ENCODE data around the gene TSPO. TPM values are rescaled to one million over a fixed set of nuclear protein-coding genes. Genes with fewer than 3 reads are reported as not detected.

TSPO gene
- total and polyA plus RNA-seq, 2 of the 13 experiments (the other 11 are each of a cell fraction or from before 2014, with no cell fraction given): 0.46 to 1.4 TPM

GRCh38 chr22:43142880-43143562, 8.3 kb upstream of the TSPO start, which contains the start of gene MCAT (continued):
- TF ChIP-seq HNRNPK (IDR thresholded peaks at IDR 0.05; ENCODE audit: low read depth, low read length, poor library complexity, severe bottlenecking) (no peak), REPIN1 (CRISPR knock-in tag; IDR thresholded peaks at IDR 0.05; ENCODE audit: borderline replicate concordance, low read depth) (peak; percentile 74), ZFP36L2 (CRISPR knock-in tag; IDR thresholded peaks at IDR 0.05) (no peak), ZNF234 (CRISPR knock-in tag; conservative IDR thresholded peaks at IDR 0.05) (no peak), ZNF703 (CRISPR knock-in tag; IDR thresholded peaks at IDR 0.05; ENCODE audit: borderline replicate concordance) (no peak), ZFAT (CRISPR knock-in tag; conservative IDR thresholded peaks at IDR 0.05) (no peak), POLR2AphosphoS2 (IDR thresholded peaks at IDR 0.05; ENCODE audit: low read depth, low read length) (no peak), ZNF354B (CRISPR knock-in tag; IDR thresholded peaks at IDR 0.05) (no peak), ZZZ3 (CRISPR knock-in tag; IDR thresholded peaks at IDR 0.05; ENCODE audit: borderline replicate concordance) (peak; percentile 82; the same call in 1 of the 2 replicates), ATF4 (CRISPR knock-in tag; IDR thresholded peaks at IDR 0.05) (no peak), CHD4 (IDR thresholded peaks at IDR 0.05; ENCODE audit: borderline replicate concordance, low read length) (no peak), NCOA2 (CRISPR knock-in tag; IDR thresholded peaks at IDR 0.05) (peak; percentile 56; the same call in 1 of the 2 replicates), SNAI1 (CRISPR knock-in tag; IDR thresholded peaks at IDR 0.05; ENCODE audit: borderline replicate concordance) (no peak), ARID3A (IDR thresholded peaks at IDR 0.05; ENCODE audit: low read depth, low read length) (no peak)
- TF ChIP-seq, protein P1, sequence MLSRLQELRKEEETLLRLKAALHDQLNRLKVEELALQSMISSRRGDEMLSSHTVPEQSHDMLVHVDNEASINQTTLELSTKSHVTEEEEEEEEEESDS (CRISPR knock-in tag; IDR thresholded peaks at IDR 0.05; ENCODE audit: borderline replicate concordance): no peak
- TF ChIP-seq, protein P2, sequence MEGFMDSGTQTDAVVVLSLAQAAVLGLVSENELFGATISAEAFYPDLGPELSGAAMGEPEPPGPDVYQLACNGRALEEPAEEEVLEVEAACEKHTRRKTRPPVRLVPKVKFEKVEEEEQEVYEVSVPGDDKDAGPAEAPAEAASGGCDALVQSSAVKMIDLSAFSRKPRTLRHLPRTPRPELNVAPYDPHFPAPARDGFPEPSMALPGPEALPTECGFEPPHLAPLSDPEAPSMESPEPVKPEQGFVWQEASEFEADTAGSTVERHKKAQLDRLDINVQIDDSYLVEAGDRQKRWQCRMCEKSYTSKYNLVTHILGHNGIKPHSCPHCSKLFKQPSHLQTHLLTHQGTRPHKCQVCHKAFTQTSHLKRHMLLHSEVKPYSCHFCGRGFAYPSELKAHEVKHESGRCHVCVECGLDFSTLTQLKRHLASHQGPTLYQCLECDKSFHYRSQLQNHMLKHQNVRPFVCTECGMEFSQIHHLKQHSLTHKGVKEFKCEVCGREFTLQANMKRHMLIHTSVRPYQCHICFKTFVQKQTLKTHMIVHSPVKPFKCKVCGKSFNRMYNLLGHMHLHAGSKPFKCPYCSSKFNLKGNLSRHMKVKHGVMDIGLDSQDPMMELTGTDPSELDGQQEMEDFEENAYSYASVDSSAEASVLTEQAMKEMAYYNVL (CRISPR knock-in tag; IDR thresholded peaks at IDR 0.05; ENCODE audit: borderline replicate concordance): 0 out of 2 replicates have a peak, but pooled peaks have one; percentile 22
- TF ChIP-seq, protein P3, sequence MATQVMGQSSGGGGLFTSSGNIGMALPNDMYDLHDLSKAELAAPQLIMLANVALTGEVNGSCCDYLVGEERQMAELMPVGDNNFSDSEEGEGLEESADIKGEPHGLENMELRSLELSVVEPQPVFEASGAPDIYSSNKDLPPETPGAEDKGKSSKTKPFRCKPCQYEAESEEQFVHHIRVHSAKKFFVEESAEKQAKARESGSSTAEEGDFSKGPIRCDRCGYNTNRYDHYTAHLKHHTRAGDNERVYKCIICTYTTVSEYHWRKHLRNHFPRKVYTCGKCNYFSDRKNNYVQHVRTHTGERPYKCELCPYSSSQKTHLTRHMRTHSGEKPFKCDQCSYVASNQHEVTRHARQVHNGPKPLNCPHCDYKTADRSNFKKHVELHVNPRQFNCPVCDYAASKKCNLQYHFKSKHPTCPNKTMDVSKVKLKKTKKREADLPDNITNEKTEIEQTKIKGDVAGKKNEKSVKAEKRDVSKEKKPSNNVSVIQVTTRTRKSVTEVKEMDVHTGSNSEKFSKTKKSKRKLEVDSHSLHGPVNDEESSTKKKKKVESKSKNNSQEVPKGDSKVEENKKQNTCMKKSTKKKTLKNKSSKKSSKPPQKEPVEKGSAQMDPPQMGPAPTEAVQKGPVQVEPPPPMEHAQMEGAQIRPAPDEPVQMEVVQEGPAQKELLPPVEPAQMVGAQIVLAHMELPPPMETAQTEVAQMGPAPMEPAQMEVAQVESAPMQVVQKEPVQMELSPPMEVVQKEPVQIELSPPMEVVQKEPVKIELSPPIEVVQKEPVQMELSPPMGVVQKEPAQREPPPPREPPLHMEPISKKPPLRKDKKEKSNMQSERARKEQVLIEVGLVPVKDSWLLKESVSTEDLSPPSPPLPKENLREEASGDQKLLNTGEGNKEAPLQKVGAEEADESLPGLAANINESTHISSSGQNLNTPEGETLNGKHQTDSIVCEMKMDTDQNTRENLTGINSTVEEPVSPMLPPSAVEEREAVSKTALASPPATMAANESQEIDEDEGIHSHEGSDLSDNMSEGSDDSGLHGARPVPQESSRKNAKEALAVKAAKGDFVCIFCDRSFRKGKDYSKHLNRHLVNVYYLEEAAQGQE (IDR thresholded peaks at IDR 0.05; ENCODE audit: borderline replicate concordance in 1 of 2, low read depth in 1 of 2, low read length in 2 of 2): no peak; a peak in 1 of 4 replicates
- TF ChIP-seq, protein P4, sequence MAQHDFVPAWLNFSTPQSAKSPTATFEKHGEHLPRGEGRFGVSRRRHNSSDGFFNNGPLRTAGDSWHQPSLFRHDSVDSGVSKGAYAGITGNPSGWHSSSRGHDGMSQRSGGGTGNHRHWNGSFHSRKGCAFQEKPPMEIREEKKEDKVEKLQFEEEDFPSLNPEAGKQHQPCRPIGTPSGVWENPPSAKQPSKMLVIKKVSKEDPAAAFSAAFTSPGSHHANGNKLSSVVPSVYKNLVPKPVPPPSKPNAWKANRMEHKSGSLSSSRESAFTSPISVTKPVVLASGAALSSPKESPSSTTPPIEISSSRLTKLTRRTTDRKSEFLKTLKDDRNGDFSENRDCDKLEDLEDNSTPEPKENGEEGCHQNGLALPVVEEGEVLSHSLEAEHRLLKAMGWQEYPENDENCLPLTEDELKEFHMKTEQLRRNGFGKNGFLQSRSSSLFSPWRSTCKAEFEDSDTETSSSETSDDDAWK (CRISPR knock-in tag; IDR thresholded peaks at IDR 0.05): no peak

Data from HepG2 (cell line).